Trophoblast cell (in vitro differentiated cells and primary cell): ENCODE measurements around the gene FOCAD.

ENCODE experiments used
- DNase-seq, 2 donors: peaks; one replicate each; pipeline ENCODE4 v3.0.0-alpha.2; 2016
- H2AFZ ChIP-seq: 2 replicates; pipeline ENCODE4 v1.6.1; 2013; ENCODE audit warnings: low read length, moderate library complexity, mild to moderate bottlenecking; ENCODE audit not compliant: insufficient read depth, poor library complexity
- H2AK5ac ChIP-seq: 2 replicates; pipeline ENCODE4 v1.6.1; 2013; ENCODE audit warnings: mild to moderate bottlenecking, low read length
- H2BK120ac ChIP-seq: 2 replicates; pipeline ENCODE4 v1.6.1; 2013; ENCODE audit warnings: low read length, mild to moderate bottlenecking, moderate library complexity; ENCODE audit not compliant: insufficient read depth, poor library complexity
- H2BK12ac ChIP-seq: 2 replicates; pipeline ENCODE4 v1.6.1; 2013; ENCODE audit warnings: mild to moderate bottlenecking, low read length, moderate library complexity
- H2BK5ac ChIP-seq: 2 replicates; pipeline ENCODE4 v1.6.1; 2013; ENCODE audit warnings: low read length, low read depth, moderate library complexity, mild to moderate bottlenecking; ENCODE audit not compliant: poor library complexity
- H3K14ac ChIP-seq: 2 replicates; pipeline ENCODE4 v1.6.1; 2013; ENCODE audit warnings: mild to moderate bottlenecking, low read length
- H3K18ac ChIP-seq: 2 replicates; pipeline ENCODE4 v1.6.1; 2013; ENCODE audit warnings: mild to moderate bottlenecking, low read length
- H3K23ac ChIP-seq: 2 replicates; pipeline ENCODE4 v1.6.1; 2013; ENCODE audit warnings: low read length
- H3K27ac ChIP-seq: 2 replicates; pipeline ENCODE4 v1.5.1; 2013; ENCODE audit warnings: low read depth, mild to moderate bottlenecking, inconsistent platforms, low read length, moderate library complexity
- H3K27me3 ChIP-seq: 2 replicates; pipeline ENCODE4 v1.6.1; 2013; ENCODE audit warnings: inconsistent platforms, mild to moderate bottlenecking, low read length, moderate library complexity; ENCODE audit not compliant: insufficient read depth
- H3K36me3 ChIP-seq, 2 experiments: 1 replicate in 1 of 2; 2 replicates in 1 of 2; pipeline ENCODE4 v1.6.1; 2013; ENCODE audit warnings: low read length in 2 of 2, mild to moderate bottlenecking in 2 of 2, moderate library complexity in 1 of 2; ENCODE audit not compliant: insufficient read depth in 2 of 2, control insufficient read depth in 1 of 2
- H3K4ac ChIP-seq: 2 replicates; pipeline ENCODE4 v1.6.1; 2013; ENCODE audit warnings: low read depth, mild to moderate bottlenecking, low read length, moderate library complexity
- H3K4me1 ChIP-seq, 2 experiments: 1 replicate in 1 of 2; 2 replicates in 1 of 2; pipeline ENCODE4 v1.6.1; 2013; ENCODE audit warnings: low read length in 2 of 2, mild to moderate bottlenecking in 2 of 2, moderate library complexity in 1 of 2; ENCODE audit not compliant: insufficient read depth in 2 of 2, control insufficient read depth in 1 of 2
- H3K4me2 ChIP-seq: 2 replicates; pipeline ENCODE4 v1.6.1; 2013; ENCODE audit warnings: inconsistent platforms, mild to moderate bottlenecking, low read length, moderate library complexity
- H3K4me3 ChIP-seq: 2 replicates; pipeline ENCODE4 v1.5.1; 2013; ENCODE audit warnings: mild to moderate bottlenecking, low read depth, low read length, inconsistent platforms
- H3K79me1 ChIP-seq: one replicate; pipeline ENCODE4 v1.6.1; 2013; ENCODE audit warnings: low read length
- H3K79me2 ChIP-seq: 2 replicates; pipeline ENCODE4 v1.6.1; 2013; ENCODE audit warnings: low read length, mild to moderate bottlenecking; ENCODE audit not compliant: control insufficient read depth, insufficient read depth, poor library complexity
- H3K9ac ChIP-seq: 2 replicates; pipeline ENCODE4 v1.6.1; 2013; ENCODE audit warnings: mild to moderate bottlenecking, low read length
- H3K9me3 ChIP-seq: 2 replicates; pipeline ENCODE4 v1.6.1; 2013; ENCODE audit warnings: low read depth, mild to moderate bottlenecking, control low read depth, inconsistent platforms, low read length; ENCODE audit not compliant: insufficient read depth
- H4K12ac ChIP-seq: 2 replicates; pipeline ENCODE4 v1.6.1; 2013; ENCODE audit warnings: low read depth, mild to moderate bottlenecking, low read length, moderate library complexity
- H4K8ac ChIP-seq: 2 replicates; pipeline ENCODE4 v1.6.1; 2013; ENCODE audit warnings: low read depth, mild to moderate bottlenecking, low read length, moderate library complexity
- H4K91ac ChIP-seq: one replicate; pipeline ENCODE4 v1.6.1; 2013; ENCODE audit warnings: low read depth, mild to moderate bottlenecking, low read length, moderate library complexity
- WGBS: extraction: QIAGEN DNeasy Blood & Tissue Kit; methylation state at CpG from one replicate; pipeline ENCODE4 v1.1.7; 2013; ENCODE audit warnings: missing lambda C conversion rate; ENCODE audit not compliant: insufficient read length, insufficient coverage; ENCODE audit errors: extremely low coverage; 5-methylcytosine and 5-hydroxymethylcytosine counted together

The FOCAD gene

GRCh38 chr9:20870115-20870514, 186.1 kb downstream of the FOCAD start:
- H4K91ac ChIP-seq, result no peak overlapping the region
- H2AFZ ChIP-seq, result no peak overlapping the region
- H4K8ac ChIP-seq, result no peak overlapping the region
- H4K12ac ChIP-seq, result no peak overlapping the region
- no peak overlapping the region for H3K4me2 ChIP-seq
- no CpG with 5 or more reads among the region's 4 CpGs for WGBS
- H3K36me3 ChIP-seq, result peaks cover 0 to 2% of the 10 kb centered on the region in 2 experiments
- H3K9ac ChIP-seq, result no peak overlapping the region
- H3K4ac ChIP-seq, result no peak overlapping the region
- H3K79me2 ChIP-seq, result no peaks in the 10 kb centered on the region
- no peak overlapping the region for H3K23ac ChIP-seq
- no peaks in the 10 kb centered on the region for H3K27me3 ChIP-seq
- H3K79me1 ChIP-seq, result no peaks in the 10 kb centered on the region
- no peak overlapping the region for H2BK12ac ChIP-seq
- no peaks in the 10 kb centered on the region for H3K4me1 ChIP-seq
- no peak overlapping the region for H2BK5ac ChIP-seq
- H3K14ac ChIP-seq, result no peak overlapping the region
- H3K9me3 ChIP-seq, result no peaks in the 10 kb centered on the region
- H3K4me3 ChIP-seq, result no peak overlapping the region
- DNase-seq, result no peak
- H3K27ac ChIP-seq, result no peak overlapping the region
- H3K18ac ChIP-seq, result no peak overlapping the region
- H2BK120ac ChIP-seq, result no peak overlapping the region
- no peak overlapping the region for H2AK5ac ChIP-seq

GRCh38 chr9:20872340-20872977, 188.4 kb downstream of the FOCAD start:
- no peak overlapping the region for H2BK5ac ChIP-seq
- H3K36me3 ChIP-seq, result peaks cover 0 to 2% of the 10 kb centered on the region in 2 experiments
- no peak overlapping the region for H3K27ac ChIP-seq
- H3K14ac ChIP-seq, result no peak overlapping the region
- no peaks in the 10 kb centered on the region for H3K27me3 ChIP-seq
- H3K18ac ChIP-seq, result no peak overlapping the region
- DNase-seq, result no peak
- no peak overlapping the region for H3K4me3 ChIP-seq
- no peak overlapping the region for H2BK120ac ChIP-seq
- no peak overlapping the region for H3K23ac ChIP-seq
- no peaks in the 10 kb centered on the region for H3K79me2 ChIP-seq
- no peak overlapping the region for H3K4ac ChIP-seq
- H4K12ac ChIP-seq, result no peak overlapping the region
- H4K91ac ChIP-seq, result no peak overlapping the region
- H2AFZ ChIP-seq, result no peak overlapping the region
- H3K4me2 ChIP-seq, result no peak overlapping the region
- H4K8ac ChIP-seq, result no peak overlapping the region
- H3K9me3 ChIP-seq, result no peaks in the 10 kb centered on the region
- H3K4me1 ChIP-seq, result no peaks in the 10 kb centered on the region
- H3K79me1 ChIP-seq, result no peaks in the 10 kb centered on the region
- no peak overlapping the region for H3K9ac ChIP-seq
- no peak overlapping the region for H2AK5ac ChIP-seq
- no CpG with 5 or more reads among the region's 1 CpG for WGBS
- no peak overlapping the region for H2BK12ac ChIP-seq

- Histone ChIP-seq H3K79me2 (no peaks in the 10 kb centered on the region), H2BK120ac (no peak overlapping the region), H4K12ac (no peak overlapping the region), H3K79me1 (no peaks in the 10 kb centered on the region), H2BK12ac (no peak overlapping the region), H3K4ac (no peak overlapping the region), H3K27ac (no peak overlapping the region), H3K4me3 (no peak overlapping the region), H3K18ac (no peak overlapping the region), H3K4me2 (no peak overlapping the region), H3K14ac (no peak overlapping the region), H3K23ac (no peak overlapping the region), H3K9ac (no peak overlapping the region), H4K91ac (no peak overlapping the region), H2BK5ac (no peak overlapping the region), H3K36me3 (peaks cover 0 to 5% of the 10 kb centered on the region in 2 experiments), H3K9me3 (no peaks in the 10 kb centered on the region), H2AK5ac (no peak overlapping the region), H3K4me1 (no peaks in the 10 kb centered on the region), H4K8ac (no peak overlapping the region), H2AFZ (no peak overlapping the region), H3K27me3 (no peaks in the 10 kb centered on the region)
- no CpG with 5 or more reads among the region's 5 CpGs for WGBS
- peak; percentile 10 to 68 for DNase-seq
These were observed 189.3 kb downstream of the FOCAD start for GRCh38 chr9:20873240-20873865.

- Histone ChIP-seq H3K4me2 (no peak overlapping the region), H2AFZ (no peak overlapping the region), H2BK5ac (no peak overlapping the region), H3K23ac (no peak overlapping the region), H2BK12ac (no peak overlapping the region), H3K4ac (no peak overlapping the region), H3K9ac (no peak overlapping the region), H4K12ac (no peak overlapping the region), H4K8ac (no peak overlapping the region), H3K14ac (no peak overlapping the region), H3K9me3 (no peaks in the 10 kb centered on the region), H3K18ac (no peak overlapping the region), H3K4me1 (no peaks in the 10 kb centered on the region), H2AK5ac (no peak overlapping the region), H4K91ac (no peak overlapping the region), H3K27ac (no peak overlapping the region), H3K79me1 (no peaks in the 10 kb centered on the region), H3K36me3 (peaks cover 0 to 3% of the 10 kb centered on the region in 2 experiments), H3K27me3 (no peaks in the 10 kb centered on the region), H3K79me2 (no peaks in the 10 kb centered on the region), H2BK120ac (no peak overlapping the region), H3K4me3 (no peak overlapping the region)
- WGBS, result no CpG with 5 or more reads among the region's 2 CpGs
- no peak for DNase-seq
These were observed 196.2 kb downstream of the FOCAD start for GRCh38 chr9:20880271-20880670.
